ENCODE data around the gene GSTM1. TPM values are rescaled to one million over a fixed set of nuclear protein-coding genes. Genes with fewer than 3 reads are reported as not detected.

The GSTM1 gene
- polyA plus RNA-seq, 3 donors, result 13.5 to 27.7 TPM; not detected in 1

DNA sequence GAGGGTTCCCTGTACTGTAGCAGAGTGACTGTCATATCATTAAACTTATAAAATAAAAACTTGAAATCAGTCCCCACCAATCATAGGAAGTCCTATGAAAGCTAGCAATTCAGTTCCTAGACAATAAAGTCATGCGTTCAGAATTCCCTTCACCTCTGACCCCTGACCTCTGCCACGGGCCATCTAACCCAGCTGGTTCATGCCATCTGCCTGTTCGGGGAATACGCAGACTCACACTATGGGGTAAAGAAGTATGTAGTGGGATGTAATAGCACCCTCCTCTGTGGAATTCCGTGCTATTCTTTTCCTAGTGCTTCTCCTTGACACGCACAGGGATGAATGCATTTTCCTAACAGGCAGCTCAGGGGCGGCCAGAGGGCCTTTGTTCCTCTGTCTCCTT is 29.6 kb upstream of the GSTM1 start:
- no peaks in the 10 kb centered on the region for H3K79me2 ChIP-seq (ENCODE audit: insufficient read depth, low read length)
- Mint-ChIP-seq H3K27me3 (ENCODE audit: low read depth in 3 of 3) (peaks cover 1 to 15% (median 9%) of the 10 kb centered on the region in 3 donors), H3K4me3 (no peak overlapping the region), H3K27ac (no peak overlapping the region), H3K36me3 (peaks cover 6 to 11% of the 10 kb centered on the region in 2 donors), H3K9me3 (peaks cover 0 to 1% (median 0%) of the 10 kb centered on the region in 7 donors), H3K4me1 (peaks cover 62% of the 10 kb centered on the region)
- intact Hi-C loops (cut with micrococcal nuclease), result no loop called here
- H3K36me3 ChIP-seq (replicated peaks in 1 of 2; ENCODE audit: control insufficient read depth in 1 of 2, insufficient read depth in 2 of 2, low read length in 2 of 2), result peaks cover 0 to 3% of the 10 kb centered on the region in 2 donors
- H3K27me3 ChIP-seq (ENCODE audit: control insufficient read depth in 2 of 2, insufficient read depth in 2 of 2, low read length in 2 of 2), result no peaks in the 10 kb centered on the region
- no peak overlapping the region for H3K4me2 ChIP-seq (replicated peaks; ENCODE audit: extremely low read depth, low read length, poor library complexity, severe bottlenecking)
- no peak overlapping the region for H2AFZ ChIP-seq (ENCODE audit: insufficient read depth, low read depth, low read length, poor library complexity, severe bottlenecking)
- H3K9me3 ChIP-seq (replicated peaks in 1 of 2; ENCODE audit: control insufficient read depth in 1 of 2, insufficient read depth in 1 of 2, low read length in 2 of 2), result no peaks in the 10 kb centered on the region
- 83% methylated on average over 2 of the region's 7 CpGs for WGBS (ENCODE audit: insufficient coverage)
- H4K20me1 ChIP-seq (ENCODE audit: insufficient read depth, low read length), result no peaks in the 10 kb centered on the region
- H3K27ac ChIP-seq (ENCODE audit: low read depth in 1 of 2, low read length in 2 of 2), result no peak overlapping the region
- TF ChIP-seq, protein P1, sequence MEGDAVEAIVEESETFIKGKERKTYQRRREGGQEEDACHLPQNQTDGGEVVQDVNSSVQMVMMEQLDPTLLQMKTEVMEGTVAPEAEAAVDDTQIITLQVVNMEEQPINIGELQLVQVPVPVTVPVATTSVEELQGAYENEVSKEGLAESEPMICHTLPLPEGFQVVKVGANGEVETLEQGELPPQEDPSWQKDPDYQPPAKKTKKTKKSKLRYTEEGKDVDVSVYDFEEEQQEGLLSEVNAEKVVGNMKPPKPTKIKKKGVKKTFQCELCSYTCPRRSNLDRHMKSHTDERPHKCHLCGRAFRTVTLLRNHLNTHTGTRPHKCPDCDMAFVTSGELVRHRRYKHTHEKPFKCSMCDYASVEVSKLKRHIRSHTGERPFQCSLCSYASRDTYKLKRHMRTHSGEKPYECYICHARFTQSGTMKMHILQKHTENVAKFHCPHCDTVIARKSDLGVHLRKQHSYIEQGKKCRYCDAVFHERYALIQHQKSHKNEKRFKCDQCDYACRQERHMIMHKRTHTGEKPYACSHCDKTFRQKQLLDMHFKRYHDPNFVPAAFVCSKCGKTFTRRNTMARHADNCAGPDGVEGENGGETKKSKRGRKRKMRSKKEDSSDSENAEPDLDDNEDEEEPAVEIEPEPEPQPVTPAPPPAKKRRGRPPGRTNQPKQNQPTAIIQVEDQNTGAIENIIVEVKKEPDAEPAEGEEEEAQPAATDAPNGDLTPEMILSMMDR (IDR thresholded peaks at IDR 0.05), result no peak
- H3K4me3 ChIP-seq (replicated peaks in 1 of 3; ENCODE audit: low read depth in 2 of 3, low read length in 3 of 3), result no peak overlapping the region
- H3K4me1 ChIP-seq (ENCODE audit: control insufficient read depth in 1 of 2, insufficient read depth in 2 of 2, low read length in 2 of 2), result peaks cover 42 to 50% of the 10 kb centered on the region in 2 donors
- no peak overlapping the region for H3K9ac ChIP-seq (ENCODE audit: insufficient read depth, low read length, poor library complexity, severe bottlenecking)
- DNase-seq, result no peak

DNA sequence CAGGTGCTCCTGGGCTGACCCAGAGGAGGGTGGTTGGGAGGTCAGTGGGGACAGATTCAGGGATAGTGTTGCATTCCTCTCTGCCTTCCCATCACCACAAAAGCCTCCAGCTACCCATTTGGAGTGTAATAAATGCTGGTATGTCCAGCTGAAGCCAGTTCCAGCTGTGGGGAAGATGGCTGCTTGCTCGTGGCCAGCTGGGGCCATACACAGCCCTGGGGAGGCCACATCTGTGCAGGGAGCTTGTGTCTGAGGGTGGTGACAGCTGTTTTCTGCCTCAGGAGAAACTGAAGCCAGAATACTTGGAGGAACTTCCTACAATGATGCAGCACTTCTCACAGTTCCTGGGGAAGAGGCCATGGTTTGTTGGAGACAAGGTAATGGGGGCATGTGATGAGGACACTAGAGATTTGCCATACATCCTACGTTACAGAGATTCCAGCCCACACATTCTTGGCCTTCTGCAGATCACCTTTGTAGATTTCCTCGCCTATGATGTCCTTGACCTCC is 29.0 kb upstream of the GSTM1 start:
- Histone ChIP-seq H3K9ac (ENCODE audit: insufficient read depth, low read length, poor library complexity, severe bottlenecking) (no peak overlapping the region), H3K4me1 (ENCODE audit: control insufficient read depth in 1 of 2, insufficient read depth in 2 of 2, low read length in 2 of 2) (peaks cover 42 to 50% of the 10 kb centered on the region in 2 donors), H3K27me3 (ENCODE audit: control insufficient read depth in 2 of 2, insufficient read depth in 2 of 2, low read length in 2 of 2) (no peaks in the 10 kb centered on the region), H2AFZ (ENCODE audit: insufficient read depth, low read depth, low read length, poor library complexity, severe bottlenecking) (no peak overlapping the region), H3K4me2 (replicated peaks; ENCODE audit: extremely low read depth, low read length, poor library complexity, severe bottlenecking) (no peak overlapping the region), H3K9me3 (replicated peaks in 1 of 2; ENCODE audit: control insufficient read depth in 1 of 2, insufficient read depth in 1 of 2, low read length in 2 of 2) (no peaks in the 10 kb centered on the region), H4K20me1 (ENCODE audit: insufficient read depth, low read length) (no peaks in the 10 kb centered on the region), H3K27ac (ENCODE audit: low read depth in 1 of 2, low read length in 2 of 2) (no peak overlapping the region), H3K4me3 (replicated peaks in 1 of 3; ENCODE audit: low read depth in 2 of 3, low read length in 3 of 3) (no peak overlapping the region), H3K79me2 (ENCODE audit: insufficient read depth, low read length) (no peaks in the 10 kb centered on the region), H3K36me3 (replicated peaks in 1 of 2; ENCODE audit: control insufficient read depth in 1 of 2, insufficient read depth in 2 of 2, low read length in 2 of 2) (peaks cover 0 to 3% of the 10 kb centered on the region in 2 donors)
- H3K27me3 Mint-ChIP-seq (ENCODE audit: low read depth in 3 of 3), result peaks cover 1 to 11% (median 9%) of the 10 kb centered on the region in 3 donors
- TF ChIP-seq, protein P1 (IDR thresholded peaks at IDR 0.05), result no peak
- peaks cover 0 to 1% (median 0%) of the 10 kb centered on the region in 7 donors for H3K9me3 Mint-ChIP-seq
- H3K4me3 Mint-ChIP-seq, result no peak overlapping the region
- WGBS (ENCODE audit: insufficient coverage), result 50% methylated on average over 2 of the region's 3 CpGs
- peaks cover 62% of the 10 kb centered on the region for H3K4me1 Mint-ChIP-seq
- peaks cover 6 to 11% of the 10 kb centered on the region in 2 donors for H3K36me3 Mint-ChIP-seq
- H3K27ac Mint-ChIP-seq, result peak overlapping the region in 3 of 7 donors; percentile 17 to 70 (median 23)
- no peak for DNase-seq
- intact Hi-C loops (cut with micrococcal nuclease), result no loop called here

All from CD14-positive monocyte (primary cell).